Heart right ventricle (tissue), 16 donors: ENCODE measurements around the gene ZFP37. TPM values are rescaled to one million over a fixed set of nuclear protein-coding genes. Genes with fewer than 3 reads are reported as not detected.

Experiments
- ATAC-seq, 8 donors: fragments of 200-7000 bp; cut with Tn5 transposase; one replicate each; pipeline ENCODE4 v1.9.1; 2020; ENCODE audit warnings: mild to moderate bottlenecking in 8 of 8, moderate library complexity in 8 of 8, moderate number of reproducible peaks in 1 of 8
- DNase-seq, 2 donors: peaks; one replicate each; pipeline ENCODE4 v3.0.0-alpha.2; 2020
- H3K27ac ChIP-seq, 10 donors: fragments of 200-600 bp; sonication (generic) in 2 of 10; one replicate each; pipeline versions ENCODE4 v1.5.0 to v1.8.0; 2020 to 2022; ENCODE audit warnings: mild to moderate bottlenecking in 3 of 10
- H3K27me3 ChIP-seq, 7 donors: fragments of 200-600 bp; one replicate each; pipeline ENCODE4 v1.8.0; 2021 to 2022; ENCODE audit warnings: mild to moderate bottlenecking in 2 of 7
- H3K36me3 ChIP-seq, 9 donors: fragments of 200-600 bp; sonication (generic) in 1 of 9; one replicate each; pipeline versions ENCODE4 v1.5.0 to v1.8.0; 2020 to 2022; ENCODE audit warnings: mild to moderate bottlenecking in 2 of 9
- H3K4me1 ChIP-seq, 9 donors: fragments of 200-600 bp; sonication (generic) in 1 of 9; one replicate each; pipeline versions ENCODE4 v1.5.0 to v1.8.0; 2020 to 2022; ENCODE audit warnings: mild to moderate bottlenecking in 4 of 9
- H3K4me3 ChIP-seq, 10 donors: fragments of 200-600 bp; sonication (generic) in 2 of 10; one replicate each; pipeline versions ENCODE4 v1.5.0 to v1.8.0; 2020 to 2022; ENCODE audit warnings: mild to moderate bottlenecking in 7 of 10, moderate library complexity in 2 of 10
- H3K9me3 ChIP-seq, 11 donors: fragments of 200-600 bp in 10 of 11; sonication (generic) in 2 of 11; one replicate each; pipeline versions ENCODE4 v1.5.0 to v1.8.0; 2013 to 2022; ENCODE audit warnings: mild to moderate bottlenecking in 2 of 11, control low read depth in 1 of 11, moderate library complexity in 1 of 11
- WGBS, 2 donors: extraction: QIAGEN DNeasy Blood & Tissue Kit; methylation state at CpG; one replicate each; pipeline ENCODE4 v1.1.7; 2013; ENCODE audit warnings: inconsistent platforms in 1 of 2; 5-methylcytosine and 5-hydroxymethylcytosine counted together
- intact Hi-C, 10 donors: fragments of 100-400 bp; cut with DNase I; formaldehyde crosslinking; loops; one replicate each; pipeline versions ENCODE4 v1.11.1 to v1.14.2; 2022
- polyA plus RNA-seq, 2 donors: library from polyadenylated mRNA; stranded (reverse); fragments of 200-250 nt; gene quantifications; one replicate each; pipeline ENCODE4 v1.2.3, GENCODE V29; 2013
- total RNA-seq, 10 donors: library from RNA; stranded (reverse); fragmentation: NEBNext Ultra II Directional in 3 of 10; extraction: Animal tissue kit (Norgen Biotek cat#: 25700) in 3 of 10; gene quantifications; one replicate each; pipeline versions ENCODE4 v1.2.1 to v1.2.4, GENCODE V29; 2021 to 2023
- TF ChIP-seq, protein P1 (sequence below), 9 donors: fragments of 200-600 bp; sonication (generic) in 2 of 9; IDR thresholded peaks; one replicate each; pipeline versions ENCODE4 v1.5.0 to v1.8.0; 2021 to 2022; ENCODE audit warnings: antibody characterized with exemption in 9 of 9, mild to moderate bottlenecking in 5 of 9, moderate library complexity in 1 of 9
- donor health status: Arrhythmogenic right ventricular cardiomyopathy.
- donor health status: ischemic (EF 13 %, LVEDD 7.1; RV severe dilation, severe dysfunction).
- donor health status: healthy with polysubstance abuse.
- donor health status: DM: no; HTN: yes; CAD: no.
- donor health status: DM: no; HTN: no; CAD: no.
- donor health status: ischemic (EF 25% LVEDD 6.9; RV normal size, moderate dysfunction).
- donor health status: ischemic (EF 25% LVEDD 5.7; RV mildly dilated, moderate dysfunction).
- donor health status: healthy.
- donor health status: DM: yes; HTN: yes; CAD: no.
- donor health status: Ischemic cardiomyopathy.
- donor health status: ischemic (EF 35%, LVEDD 5.7; RV mildly dilated, moderate dysfunction).
- donor health status: nonischemic (EF 11% LVEDD 7.7; RV severe dilation, severe dysfunction).
- donor health status: DM: yes; HTN: yes; CAD: no.
- donor health status: PGD.
- donor health status: ischemic (EF 29% LVEDD 5.4; RV normal size, mild dysfunction).
- donor health status: nonischemic (EF 23%, LVEDD 6.1; RV moderate dilation, normal function).

ZFP37 gene
- total and polyA plus RNA-seq, 12 donors, result 0.51 to 2.3 (median 1.4) TPM

DNA sequence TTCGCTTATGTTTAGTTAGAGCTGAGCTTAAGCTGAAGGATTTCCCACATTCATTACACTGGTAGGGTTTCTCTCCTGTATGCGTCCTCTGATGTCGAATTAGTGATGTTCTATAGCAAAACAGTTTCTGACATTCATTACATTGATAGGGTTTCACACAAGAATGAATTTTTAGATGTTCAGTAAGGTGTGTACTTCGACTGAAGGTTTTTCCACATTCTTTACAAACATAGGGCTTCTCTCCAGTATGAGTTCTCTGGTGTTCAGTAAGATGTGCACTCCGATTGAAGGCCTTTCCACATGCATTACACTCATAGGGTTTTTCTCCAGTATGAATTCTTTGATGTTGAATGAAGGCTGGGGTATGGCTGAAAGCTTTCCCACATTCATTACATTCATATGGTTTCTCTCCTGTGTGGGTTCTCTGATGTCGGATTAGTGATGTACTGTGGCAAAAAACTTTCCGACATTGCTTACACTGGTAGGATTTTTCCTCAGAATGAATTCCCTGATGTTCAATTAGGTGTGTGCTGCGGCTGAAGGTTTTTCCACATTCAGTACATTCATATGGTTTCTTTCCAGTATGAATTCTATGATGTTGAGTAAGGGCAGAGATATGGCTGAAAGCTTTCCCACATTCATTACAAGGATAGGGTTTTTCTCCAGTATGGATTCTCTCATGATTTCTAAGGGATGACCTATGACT is 59.1 kb downstream of the ZFP37 start:
- WGBS, 2 donors, result 93 to 94% methylated on average over 8 of the region's 8 CpGs
- H3K4me3 ChIP-seq, result no peak overlapping the region
- H3K27ac ChIP-seq, result no peak overlapping the region
- H3K27me3 ChIP-seq, result no peaks in the 10 kb centered on the region
- TF ChIP-seq, protein P1, sequence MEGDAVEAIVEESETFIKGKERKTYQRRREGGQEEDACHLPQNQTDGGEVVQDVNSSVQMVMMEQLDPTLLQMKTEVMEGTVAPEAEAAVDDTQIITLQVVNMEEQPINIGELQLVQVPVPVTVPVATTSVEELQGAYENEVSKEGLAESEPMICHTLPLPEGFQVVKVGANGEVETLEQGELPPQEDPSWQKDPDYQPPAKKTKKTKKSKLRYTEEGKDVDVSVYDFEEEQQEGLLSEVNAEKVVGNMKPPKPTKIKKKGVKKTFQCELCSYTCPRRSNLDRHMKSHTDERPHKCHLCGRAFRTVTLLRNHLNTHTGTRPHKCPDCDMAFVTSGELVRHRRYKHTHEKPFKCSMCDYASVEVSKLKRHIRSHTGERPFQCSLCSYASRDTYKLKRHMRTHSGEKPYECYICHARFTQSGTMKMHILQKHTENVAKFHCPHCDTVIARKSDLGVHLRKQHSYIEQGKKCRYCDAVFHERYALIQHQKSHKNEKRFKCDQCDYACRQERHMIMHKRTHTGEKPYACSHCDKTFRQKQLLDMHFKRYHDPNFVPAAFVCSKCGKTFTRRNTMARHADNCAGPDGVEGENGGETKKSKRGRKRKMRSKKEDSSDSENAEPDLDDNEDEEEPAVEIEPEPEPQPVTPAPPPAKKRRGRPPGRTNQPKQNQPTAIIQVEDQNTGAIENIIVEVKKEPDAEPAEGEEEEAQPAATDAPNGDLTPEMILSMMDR (IDR thresholded peaks at IDR 0.05), result no peak
- ATAC-seq (no peak), DNase-seq (no peak)
- peaks cover 0 to 55% (median 14%) of the 10 kb centered on the region in 9 donors for H3K36me3 ChIP-seq
- intact Hi-C loops, result loop anchor here in 1 of 10 donors (5.0 kb wide), 1 partner anchor 35 kb away; no protein-coding TSS in a partner anchor
- H3K9me3 ChIP-seq, result peaks cover 0 to 100% (median 81%) of the 10 kb centered on the region in 11 donors
- no peaks in the 10 kb centered on the region for H3K4me1 ChIP-seq

Other genes starting within 250 kb of the ZFP37 start
- under 1 TPM in 2 of 10 donors, not detected in 8; 0.15 to 0.42 TPM for gene SLC46A2, start 165.8 kb downstream of the ZFP37 start, total RNA-seq
- under 1 TPM in 1 of 2 donors, not detected in 1; 0.06 TPM for gene SLC46A2, start 165.8 kb downstream of the ZFP37 start, polyA plus RNA-seq
- gene ZNF883, start 44.5 kb downstream of the ZFP37 start, total RNA-seq, result 1 to 10 TPM; 2.9 to 9.7 (median 5.1) TPM
- 1 to 10 TPM in 1 of 2 donors, under 1 TPM in 1; 0.68 to 1.8 TPM for gene ZNF883, start 44.5 kb downstream of the ZFP37 start, polyA plus RNA-seq
- 10 to 100 TPM in 5 of 10 donors, 1 to 10 TPM in 5; 6.8 to 19.3 (median 10.2) TPM for gene SLC31A2, start 94.3 kb upstream of the ZFP37 start, total RNA-seq
- 10 to 100 TPM in 1 of 2 donors, 1 to 10 TPM in 1; 9.1 to 10.3 TPM for gene SLC31A2, start 94.3 kb upstream of the ZFP37 start, polyA plus RNA-seq
- 10 to 100 TPM; 16.3 to 27.9 (median 20.1) TPM for gene FKBP15, start 164.6 kb upstream of the ZFP37 start, total RNA-seq
- 10 to 100 TPM; 10.7 to 12.4 TPM for gene FKBP15, start 164.6 kb upstream of the ZFP37 start, polyA plus RNA-seq
- gene SLC31A1, start 164.8 kb upstream of the ZFP37 start, total RNA-seq, result 10 to 100 TPM in 7 of 10 donors, 1 to 10 TPM in 3; 9.3 to 18.4 (median 10.9) TPM
- 10 to 100 TPM in 1 of 2 donors, 1 to 10 TPM in 1; 3.6 to 13.0 TPM for gene SLC31A1, start 164.8 kb upstream of the ZFP37 start, polyA plus RNA-seq
- 10 to 100 TPM; 26.7 to 39.7 (median 30.8) TPM for gene CDC26, start 218.8 kb upstream of the ZFP37 start, total RNA-seq
- gene CDC26, start 218.8 kb upstream of the ZFP37 start, polyA plus RNA-seq, result 10 to 100 TPM; 24.6 to 48.8 TPM
- 10 to 100 TPM; 10.7 to 17.2 (median 13.3) TPM for gene PRPF4, start 218.9 kb upstream of the ZFP37 start, total RNA-seq
- 10 to 100 TPM in 1 of 2 donors, 1 to 10 TPM in 1; 5.3 to 13.7 TPM for gene PRPF4, start 218.9 kb upstream of the ZFP37 start, polyA plus RNA-seq
- under 1 TPM in 1 of 10 donors, not detected in 9; 0.53 TPM for gene RNF183, start 246.7 kb upstream of the ZFP37 start, total RNA-seq
- under 1 TPM in 1 of 2 donors, not detected in 1; 0.03 TPM for gene RNF183, start 246.7 kb upstream of the ZFP37 start, polyA plus RNA-seq